ENCODE data around the gene BABAM2.

Gene BABAM2

DNA sequence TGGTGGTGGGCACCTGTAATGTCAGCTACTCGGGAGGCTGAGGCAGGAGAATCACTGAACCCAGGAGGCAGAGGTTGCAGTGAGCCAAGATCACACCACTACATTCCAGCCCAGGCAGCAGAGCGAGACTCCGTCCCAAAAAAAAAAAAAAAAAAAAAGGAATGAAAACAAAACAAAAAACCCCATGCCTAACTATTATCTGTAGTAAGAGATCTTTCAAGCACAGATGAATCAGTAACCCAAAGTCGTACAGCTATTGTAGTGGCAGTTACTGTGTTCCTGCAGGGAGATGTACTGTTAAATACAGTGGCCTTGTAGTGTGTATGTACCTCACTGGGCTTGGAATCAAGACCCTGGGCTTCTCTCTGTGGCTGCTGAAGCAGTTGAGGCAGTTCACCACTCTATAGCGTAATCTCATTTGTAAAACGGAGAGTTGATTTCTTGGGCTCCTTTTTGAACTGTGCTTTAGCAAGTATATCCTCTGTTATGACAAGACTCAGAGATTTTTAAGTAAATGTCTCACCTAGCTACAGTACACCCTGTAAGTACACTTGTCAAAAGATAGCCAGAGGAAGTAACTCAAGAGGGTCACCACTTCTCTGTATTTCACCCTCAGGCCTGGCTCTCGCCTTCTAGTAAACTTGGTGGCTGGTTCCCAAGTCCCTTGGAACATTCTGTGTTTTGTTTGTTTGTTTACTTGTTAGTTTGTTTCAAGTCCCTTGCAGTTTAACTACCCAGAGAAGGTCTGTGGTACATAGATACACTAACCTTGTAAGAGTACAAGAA lies 392.5 kb downstream of the BABAM2 start:
- no peak for DNase-seq (ENCODE audit: low read depth)

DNA sequence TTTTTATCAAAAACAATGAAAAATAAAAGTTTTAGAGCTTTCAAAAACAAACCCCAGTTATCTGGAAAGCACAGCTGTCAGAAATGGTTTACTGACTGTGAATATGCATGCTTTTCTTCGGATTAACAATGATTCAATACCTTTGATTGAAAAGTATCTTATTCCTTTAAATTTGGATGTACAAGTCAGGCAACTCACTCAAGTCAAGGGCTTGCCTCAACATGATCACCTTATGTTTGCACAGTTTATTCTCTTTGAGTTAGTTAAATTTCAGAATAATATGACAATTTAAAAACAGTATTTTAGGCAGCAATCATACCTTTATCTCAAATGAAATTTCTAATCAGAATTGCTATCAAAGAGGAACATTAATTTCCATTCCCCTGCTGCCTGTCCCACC lies 393.3 kb downstream of the BABAM2 start:
- no peak for DNase-seq (ENCODE audit: low read depth)

GRCh38 chr2:28286678-28287077 lies 396.1 kb downstream of the BABAM2 start:
- no peak for DNase-seq (ENCODE audit: low read depth)

GRCh38 chr2:28287256-28287915 lies 396.9 kb downstream of the BABAM2 start:
- no peak for DNase-seq (ENCODE audit: low read depth)

DNA sequence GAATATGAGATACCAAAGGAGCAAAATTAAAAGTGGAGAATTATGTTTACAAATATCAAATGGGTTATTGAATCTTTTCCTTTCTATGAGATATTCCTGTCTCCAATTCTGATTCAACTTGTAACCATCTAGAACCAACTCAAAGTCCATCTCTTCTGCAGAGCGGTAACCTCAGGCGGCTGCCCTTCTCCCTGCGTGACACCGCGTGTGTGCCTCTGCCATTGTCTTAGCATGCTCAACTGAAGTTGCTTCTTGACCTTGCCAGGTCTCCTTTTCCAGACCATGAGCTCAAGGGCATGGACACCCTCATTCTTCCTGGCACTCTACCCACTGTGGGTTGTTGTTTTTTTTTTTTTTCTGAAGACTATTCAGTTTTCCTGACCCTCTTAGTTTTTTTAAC lies 398.1 kb downstream of the BABAM2 start:
- DNase-seq (ENCODE audit: low read depth), result no peak

DNA sequence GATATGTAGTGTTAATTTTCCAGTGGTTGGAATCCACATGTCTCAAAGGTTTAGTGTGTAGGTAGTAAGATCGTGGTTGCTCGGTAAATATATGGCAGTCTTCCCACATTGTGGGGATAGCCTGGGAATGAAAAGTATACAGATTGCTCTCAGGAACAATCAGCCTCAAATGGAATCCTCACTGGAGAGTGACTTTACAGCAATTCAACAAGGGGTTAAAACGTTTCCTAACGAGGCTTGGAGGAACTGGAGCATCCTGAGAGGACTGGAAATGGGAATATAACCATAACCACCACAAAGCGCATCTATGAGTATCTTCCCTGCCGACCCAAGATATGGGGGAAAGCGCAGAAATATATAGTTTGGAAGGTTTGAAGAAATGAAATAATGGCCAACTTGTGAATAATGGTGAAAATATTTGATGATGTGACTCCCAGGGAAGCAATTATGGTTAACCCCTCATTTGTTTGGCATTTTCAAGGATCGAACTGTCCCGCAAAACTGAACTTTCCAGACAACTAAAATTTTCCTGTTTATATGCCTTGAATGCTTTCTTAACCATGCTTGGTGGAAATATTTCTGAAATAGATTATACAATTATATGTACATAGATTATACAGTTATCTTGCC lies 401.4 kb downstream of the BABAM2 start:
- DNase-seq (ENCODE audit: low read depth), result no peak

DNA sequence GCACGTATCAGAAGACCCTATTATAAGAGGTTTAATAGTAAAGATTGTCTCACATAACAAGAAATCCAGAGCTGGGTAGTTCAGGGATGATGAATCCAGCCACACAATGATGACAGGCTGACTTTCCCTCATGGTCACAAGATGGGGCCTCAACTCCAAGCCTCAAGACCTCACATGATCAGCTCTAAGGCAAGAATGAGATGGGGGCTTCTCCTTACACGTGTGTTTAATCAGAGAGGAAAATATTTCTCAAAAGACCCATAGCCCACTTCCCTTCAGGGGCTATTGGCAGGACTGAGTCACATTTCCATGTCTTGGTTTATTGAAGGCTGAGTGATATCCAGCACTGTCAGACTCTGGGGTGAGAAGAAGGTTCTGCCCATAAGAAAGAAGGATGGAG lies 402.0 kb downstream of the BABAM2 start:
- no peak for DNase-seq (ENCODE audit: low read depth)

DNA sequence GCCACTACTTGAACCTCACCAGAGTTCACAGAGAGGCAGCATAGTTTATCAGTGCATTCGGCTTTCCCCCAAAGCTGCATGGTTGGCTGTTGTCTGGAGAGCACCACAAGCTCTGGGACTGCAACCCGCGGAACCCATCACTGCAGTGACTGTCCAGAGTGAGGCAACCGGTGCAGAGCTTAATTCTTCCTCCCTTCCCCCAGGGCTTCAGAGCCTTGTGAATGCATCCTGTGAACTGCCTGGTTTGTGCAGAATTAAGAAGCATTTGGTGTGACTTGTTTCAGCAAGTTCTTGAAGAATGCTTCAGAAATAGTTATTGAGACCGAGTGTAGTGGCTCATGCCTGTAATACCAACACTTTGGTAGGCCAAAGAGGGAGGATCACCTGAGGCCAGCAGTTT lies 402.9 kb downstream of the BABAM2 start:
- no peak for DNase-seq (ENCODE audit: low read depth)

GRCh38 chr2:28294451-28294850 lies 403.9 kb downstream of the BABAM2 start:
- no peak for DNase-seq (ENCODE audit: low read depth)

- no peak for DNase-seq (ENCODE audit: low read depth)
Measured at GRCh38 chr2:28296243-28296642, 405.7 kb downstream of the BABAM2 start.

DNA sequence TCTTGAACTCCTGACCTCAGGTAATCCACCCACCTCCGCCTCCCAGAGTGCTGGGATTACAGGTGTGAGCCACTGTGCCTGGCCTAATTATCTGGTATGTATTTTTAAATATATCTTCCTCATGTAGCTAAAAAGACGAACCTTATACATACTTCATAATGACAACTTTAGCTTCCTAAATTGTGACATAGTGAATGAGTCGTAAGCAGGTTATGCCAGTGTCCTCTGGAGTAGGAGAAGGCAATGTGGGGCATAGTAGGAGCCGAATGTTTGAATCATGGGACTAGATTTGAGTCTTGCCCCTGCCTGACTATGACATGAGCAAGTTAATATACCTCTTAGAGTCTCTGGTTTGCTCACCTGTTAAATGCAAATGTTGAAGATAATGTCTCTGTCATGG lies 406.4 kb downstream of the BABAM2 start:
- no peak for DNase-seq (ENCODE audit: low read depth)

DNA sequence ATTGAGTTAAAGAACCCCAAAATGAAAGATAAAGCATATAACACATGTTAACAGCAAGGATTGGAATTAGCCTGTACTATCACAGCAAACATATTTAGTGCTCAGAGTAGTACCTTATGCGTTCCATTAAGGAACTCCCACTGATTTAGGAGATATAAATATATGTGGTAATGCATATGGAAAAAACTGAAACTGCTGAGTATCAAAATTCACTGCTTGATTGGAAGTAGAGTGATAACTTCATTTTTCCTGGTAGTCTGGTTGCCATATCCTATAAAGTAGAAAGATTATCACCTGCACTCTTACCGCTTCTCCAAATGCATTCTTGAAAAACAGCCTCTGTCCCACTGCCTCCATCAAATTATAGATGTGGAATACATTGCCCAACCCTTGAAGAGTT lies 407.0 kb downstream of the BABAM2 start:
- DNase-seq (ENCODE audit: low read depth), result no peak

DNA sequence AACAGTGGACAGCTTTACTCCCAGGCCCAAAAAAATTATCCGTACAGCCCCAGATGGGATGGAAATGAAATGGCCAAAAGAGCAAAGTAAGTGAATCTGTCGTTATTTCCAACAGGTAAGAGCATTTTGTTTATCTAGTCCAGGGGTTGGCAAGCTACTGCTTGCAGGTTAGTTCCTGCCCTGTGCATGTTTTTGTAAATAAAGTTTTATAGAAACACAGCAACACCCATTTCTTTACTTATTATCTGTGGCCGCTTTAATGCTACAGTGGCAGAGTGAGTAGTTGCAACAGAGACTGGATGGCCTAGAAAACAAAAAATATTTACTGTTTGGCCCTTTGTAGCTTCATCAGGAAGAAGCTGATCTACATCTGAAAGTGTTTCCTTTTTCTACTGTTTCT lies 407.9 kb downstream of the BABAM2 start:
- DNase-seq (ENCODE audit: low read depth), result no peak

- no peak for DNase-seq (ENCODE audit: low read depth)
Measured at GRCh38 chr2:28300485-28301341, 410.2 kb downstream of the BABAM2 start.

- DNase-seq (ENCODE audit: low read depth), result no peak
Measured at GRCh38 chr2:28305202-28305601, 414.7 kb downstream of the BABAM2 start.

- DNase-seq (ENCODE audit: low read depth), result no peak
Measured at GRCh38 chr2:28310107-28310506, 419.6 kb downstream of the BABAM2 start.

DNA sequence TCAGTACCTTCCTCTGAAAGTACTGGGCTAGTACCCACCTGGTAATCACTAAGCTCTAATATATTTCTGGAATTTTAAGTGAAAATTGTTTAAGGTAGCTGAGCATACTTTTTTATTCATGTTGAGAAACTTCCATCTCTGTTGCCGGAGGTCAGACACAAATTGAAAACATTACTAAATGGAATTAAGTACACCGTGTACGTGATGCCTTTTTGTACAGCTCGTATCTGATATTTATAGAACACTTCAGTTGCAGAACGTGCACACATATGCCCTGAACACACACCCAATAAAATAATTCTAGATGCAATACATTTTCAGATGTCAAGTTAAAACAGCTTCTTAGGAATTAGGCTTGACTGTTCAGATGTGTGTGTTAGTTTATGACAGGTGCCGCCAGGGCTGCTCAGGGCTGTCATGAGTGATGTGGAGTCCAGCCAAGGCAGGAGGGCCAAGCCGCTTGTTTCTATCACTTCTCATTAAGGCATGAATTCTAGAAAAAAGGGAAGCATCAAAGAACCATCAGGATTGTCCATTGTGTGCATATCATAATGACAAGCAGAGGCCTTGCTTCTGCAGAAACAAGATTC lies 421.2 kb downstream of the BABAM2 start:
- no peak for DNase-seq (ENCODE audit: low read depth)

GRCh38 chr2:28312307-28313219 lies 422.0 kb downstream of the BABAM2 start:
- DNase-seq (ENCODE audit: low read depth), result no peak

- DNase-seq (ENCODE audit: low read depth), result no peak
Measured at GRCh38 chr2:28313220-28313784, 422.8 kb downstream of the BABAM2 start.

DNA sequence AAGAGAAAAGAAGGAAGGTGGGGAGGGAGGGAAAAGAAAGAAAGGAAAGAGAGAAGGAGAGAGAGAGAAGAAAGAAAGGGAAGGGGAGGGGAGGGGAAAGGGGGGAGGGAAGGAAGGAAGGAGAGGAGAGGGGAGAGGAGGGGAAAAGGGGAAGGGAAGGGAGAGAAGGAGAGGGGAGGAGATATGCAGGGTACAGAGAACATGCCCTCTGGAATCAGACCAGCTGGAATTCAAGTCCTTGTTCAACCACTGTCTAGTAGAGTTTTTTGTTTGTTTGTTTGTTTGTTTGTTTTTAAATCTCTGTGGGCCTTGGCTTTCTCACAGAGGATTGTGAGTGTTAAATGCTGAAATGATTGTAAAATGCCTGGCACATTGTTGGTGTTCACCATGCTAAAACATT lies 424.4 kb downstream of the BABAM2 start:
- no peak for DNase-seq (ENCODE audit: low read depth)

Data from activated T-helper 1 cell treated with Interleukin-2 at 50 U/mL for 16 hours (primary cell).